ENCODE data around the gene JUND. TPM values are rescaled to one million over a fixed set of nuclear protein-coding genes. Genes with fewer than 3 reads are reported as not detected.

The JUND gene
- total RNA-seq, 2 donors from 2014 or later, result 177 to 418 TPM

DNA sequence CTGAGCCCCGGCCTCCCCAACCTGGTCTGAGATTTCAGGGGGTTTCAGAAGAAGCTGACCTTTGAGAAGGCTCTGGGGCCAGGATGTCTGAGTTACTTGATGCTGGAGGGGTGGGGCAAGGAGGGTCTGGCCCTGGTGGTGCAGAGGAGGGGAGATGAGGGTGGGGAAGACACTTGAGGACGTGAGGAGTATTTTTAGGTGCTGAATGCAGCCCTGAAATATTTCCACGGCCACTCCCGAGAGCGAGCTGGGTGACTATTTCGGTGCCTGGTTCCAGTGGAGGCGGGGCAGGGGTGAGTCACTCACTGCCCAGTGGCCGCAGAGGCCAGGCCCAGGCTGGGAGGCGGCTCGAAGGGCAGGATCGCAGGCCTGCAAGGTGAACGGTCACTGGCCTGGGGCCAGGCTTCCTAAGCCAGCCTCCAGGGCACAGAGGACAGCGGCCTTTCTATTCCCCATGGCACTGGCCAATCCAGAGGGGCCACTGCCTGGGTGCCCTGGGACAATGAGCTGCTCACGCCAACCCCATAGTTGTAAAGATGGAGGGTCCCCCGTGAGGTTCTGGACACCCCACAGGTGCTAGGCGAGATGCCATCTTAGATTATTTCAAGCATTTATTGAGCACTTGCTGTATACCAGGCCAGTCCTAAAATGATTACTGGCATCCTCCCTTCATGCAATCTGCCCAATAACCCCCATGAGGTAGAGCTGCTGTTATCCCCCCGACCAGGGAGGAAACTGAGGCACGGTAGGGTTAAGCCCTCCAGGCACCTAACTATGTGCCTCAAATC lies 19.7 kb upstream of the JUND start:
- TF ChIP-seq CTCF (IDR thresholded peaks at IDR 0.05), result no peak
- peaks cover 4% of the 10 kb centered on the region for H3K4me1 ChIP-seq
- peak overlapping the region in 1 of 2 donors; percentile 43 for H3K9ac ChIP-seq (ENCODE audit: low read depth in 2 of 2, low read length in 2 of 2)
- H3K9me3 ChIP-seq, result no peaks in the 10 kb centered on the region
- H3K4me3 ChIP-seq, result no peak overlapping the region
- intact Hi-C loops (cut with DNase I), result no loop called here
- H3K27me3 ChIP-seq, result no peaks in the 10 kb centered on the region
- H3K27ac ChIP-seq, result peak overlapping the region; percentile 37
- no peaks in the 10 kb centered on the region for H3K36me3 ChIP-seq
- peak; percentile 71 for DNase-seq

- Histone ChIP-seq H3K36me3 (no peaks in the 10 kb centered on the region), H3K9me3 (no peaks in the 10 kb centered on the region), H3K4me3 (no peak overlapping the region), H3K4me1 (peaks cover 4% of the 10 kb centered on the region), H3K27me3 (no peaks in the 10 kb centered on the region), H3K9ac (ENCODE audit: low read depth in 2 of 2, low read length in 2 of 2) (no peak overlapping the region), H3K27ac (no peak overlapping the region)
- DNase-seq, result no peak
- intact Hi-C loops (cut with DNase I), result no loop called here
- no peak for TF ChIP-seq CTCF (IDR thresholded peaks at IDR 0.05)
Observed at GRCh38 chr19:18299654-18300053, 18.2 kb upstream of the JUND start.

DNA sequence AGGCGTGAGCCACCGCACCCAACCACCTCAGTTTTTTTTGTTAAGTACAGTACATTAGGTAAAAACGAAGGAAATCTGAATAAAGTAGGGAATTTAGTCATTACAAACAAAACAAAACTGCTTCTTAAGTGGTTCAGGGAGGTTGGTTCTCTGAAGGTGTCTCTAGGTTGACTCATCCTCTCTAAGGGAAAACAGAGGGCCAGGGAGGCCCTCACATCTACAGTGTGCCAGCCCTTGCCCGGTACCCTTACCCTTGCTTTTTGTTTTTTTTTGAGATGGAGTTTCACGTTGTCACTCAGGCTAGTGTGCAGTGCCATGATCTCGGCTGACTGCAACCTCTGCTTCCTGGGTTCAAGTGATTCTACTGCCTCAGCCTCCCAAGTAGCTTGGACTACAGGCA lies 17.2 kb upstream of the JUND start:
- H3K9me3 ChIP-seq, result no peaks in the 10 kb centered on the region
- no peak for TF ChIP-seq CTCF (IDR thresholded peaks at IDR 0.05)
- peaks cover 4% of the 10 kb centered on the region for H3K4me1 ChIP-seq
- no peak for DNase-seq
- H3K4me3 ChIP-seq, result no peak overlapping the region
- intact Hi-C loops (cut with DNase I), result no loop called here
- no peak overlapping the region for H3K27ac ChIP-seq
- H3K27me3 ChIP-seq, result no peaks in the 10 kb centered on the region
- H3K9ac ChIP-seq (ENCODE audit: low read depth in 2 of 2, low read length in 2 of 2), result no peak overlapping the region
- H3K36me3 ChIP-seq, result no peaks in the 10 kb centered on the region

GRCh38 chr19:18297308-18297707 lies 15.9 kb upstream of the JUND start:
- no peaks in the 10 kb centered on the region for H3K27me3 ChIP-seq
- H3K4me3 ChIP-seq, result no peak overlapping the region
- intact Hi-C loops (cut with DNase I), result no loop called here
- H3K9me3 ChIP-seq, result no peaks in the 10 kb centered on the region
- no peak for TF ChIP-seq CTCF (IDR thresholded peaks at IDR 0.05)
- H3K4me1 ChIP-seq, result peaks cover 7% of the 10 kb centered on the region
- H3K9ac ChIP-seq (ENCODE audit: low read depth in 2 of 2, low read length in 2 of 2), result no peak overlapping the region
- H3K27ac ChIP-seq, result no peak overlapping the region
- no peaks in the 10 kb centered on the region for H3K36me3 ChIP-seq
- DNase-seq, result no peak

DNA sequence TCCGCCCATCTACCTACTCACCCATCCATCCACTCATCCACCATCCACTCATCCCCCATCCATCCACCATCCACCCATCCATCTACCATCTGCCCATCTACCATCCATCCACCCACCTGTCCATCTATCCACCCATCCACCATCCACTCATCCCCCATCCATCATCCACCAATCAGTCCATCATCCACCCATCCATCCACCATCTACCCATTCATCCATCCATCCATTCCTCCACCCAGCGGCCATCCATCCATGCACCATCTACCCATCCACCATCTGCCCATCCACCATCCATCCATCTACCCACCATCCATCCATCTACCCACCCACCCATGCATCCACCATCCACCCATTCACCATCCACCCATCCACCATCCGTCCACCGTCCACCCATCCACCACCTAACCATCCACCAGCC lies 13.6 kb upstream of the JUND start:
- no peak overlapping the region for H3K4me3 ChIP-seq
- no peaks in the 10 kb centered on the region for H3K27me3 ChIP-seq
- H3K36me3 ChIP-seq, result no peaks in the 10 kb centered on the region
- DNase-seq, result no peak
- no peak for TF ChIP-seq CTCF (IDR thresholded peaks at IDR 0.05)
- intact Hi-C loops (cut with DNase I), result no loop called here
- no peaks in the 10 kb centered on the region for H3K9me3 ChIP-seq
- H3K27ac ChIP-seq, result no peak overlapping the region
- no peak overlapping the region for H3K9ac ChIP-seq (ENCODE audit: low read depth in 2 of 2, low read length in 2 of 2)
- peaks cover 10% of the 10 kb centered on the region for H3K4me1 ChIP-seq
